B cell (primary cell): ENCODE measurements around the gene ENOX1. TPM values are rescaled to one million over a fixed set of nuclear protein-coding genes. Genes with fewer than 3 reads are reported as not detected.

Source experiments
- ATAC-seq: fragments of 200-7000 bp; cut with Tn5 transposase; one replicate; pipeline ENCODE4 v1.10.0; 2021; ENCODE audit warnings: low read depth, mild to moderate bottlenecking, moderate number of reproducible peaks, moderate library complexity
- CTCF ChIA-PET: fragments of 350-600 bp; sonication (Branson Sonifier 250); formaldehyde crosslinking; loops from one replicate; lab custom pipeline; 2021; ENCODE audit warnings: antibody characterized with exemption, inconsistent platforms; lab: Charles Lee
- POLR2A ChIA-PET: fragments of 350-600 bp; sonication (Branson Sonifier 250); formaldehyde crosslinking; loops from one replicate; lab custom pipeline; 2021; ENCODE audit warnings: antibody characterized with exemption; lab: Charles Lee
- DNase-seq: peaks from one replicate; pipeline ENCODE4 v3.0.0; 2013
- H2AFZ ChIP-seq: 2 replicates; pipeline ENCODE4 v1.6.1; 2012; ENCODE audit warnings: mild to moderate bottlenecking, low read depth, low read length; ENCODE audit not compliant: insufficient read depth, poor library complexity, severe bottlenecking
- H3K27ac ChIP-seq, 2 donors: 1 replicate in 1 of 2; 2 replicates in 1 of 2; pipeline ENCODE4 v1.5.1; 2012 to 2013; ENCODE audit warnings: low read length in 2 of 2, mild to moderate bottlenecking in 2 of 2, moderate library complexity in 1 of 2
- H3K27me3 ChIP-seq, 4 experiments: fragments of 200-600 bp in 1 of 4; sonication (generic) in 1 of 4; replicated peaks in 1 of 4; 1 replicate in 2 of 4; 2 replicates in 2 of 4; pipeline versions ENCODE4 v1.6.1 to v1.7.0; 2013 to 2016; ENCODE audit warnings: low read length in 3 of 4, mild to moderate bottlenecking in 2 of 4, mixed read lengths in 1 of 4, moderate library complexity in 1 of 4; ENCODE audit not compliant: insufficient read depth in 4 of 4, control insufficient read depth in 3 of 4; ENCODE audit errors: control extremely low read depth in 1 of 4
- H3K36me3 ChIP-seq, 2 experiments: replicated peaks in 1 of 2; 1 replicate in 1 of 2; 2 replicates in 1 of 2; pipeline versions ENCODE4 v1.6.1 to v1.7.1; 2013; ENCODE audit warnings: low read length in 1 of 2; ENCODE audit not compliant: insufficient read depth in 2 of 2, control insufficient read depth in 1 of 2; ENCODE audit errors: control extremely low read depth in 1 of 2, extremely low read depth in 1 of 2
- H3K4me1 ChIP-seq, 2 donors: fragments of 200-600 bp in 1 of 2; sonication (generic) in 1 of 2; 1 replicate in 1 of 2; 2 replicates in 1 of 2; pipeline versions ENCODE4 v1.5.1 to v1.6.1; 2013 to 2017; ENCODE audit warnings: low read length in 2 of 2; ENCODE audit not compliant: control insufficient read depth in 2 of 2, insufficient read depth in 2 of 2
- H3K4me2 ChIP-seq: replicated peaks from 2 replicates; pipeline ENCODE3; 2012; ENCODE audit warnings: mild to moderate bottlenecking, low read depth, low read length; ENCODE audit not compliant: poor library complexity, severe bottlenecking
- H3K4me3 ChIP-seq, 5 experiments: fragments of 200-600 bp in 1 of 5; sonication (generic) in 1 of 5; 1 replicate in 3 of 5; 2 replicates in 2 of 5; pipeline versions ENCODE4 v1.5.1 to v1.7.0; 2011 to 2016; ENCODE audit warnings: low read length in 4 of 5, mild to moderate bottlenecking in 4 of 5, low read depth in 2 of 5, control low read depth in 1 of 5, moderate library complexity in 1 of 5; ENCODE audit not compliant: insufficient read depth in 1 of 5; ENCODE audit errors: control extremely low read depth in 1 of 5, extremely low read depth in 1 of 5
- H3K79me2 ChIP-seq: fragments of 200-600 bp; sonication (generic); one replicate; pipeline ENCODE4 v1.6.0; 2016; ENCODE audit warnings: low read length; ENCODE audit not compliant: control insufficient read depth, insufficient read depth
- H3K9ac ChIP-seq: fragments of 200-600 bp; sonication (generic); 2 replicates; pipeline ENCODE4 v1.6.1; 2017; ENCODE audit warnings: mild to moderate bottlenecking, low read length, moderate library complexity
- H3K9me3 ChIP-seq, 3 donors: one replicate each; pipeline versions ENCODE4 v1.6.1 to v1.7.1; 2013; ENCODE audit warnings: low read length in 2 of 3; ENCODE audit not compliant: control insufficient read depth in 2 of 3, insufficient read depth in 1 of 3; ENCODE audit errors: control extremely low read depth in 1 of 3
- H4K20me1 ChIP-seq: 2 replicates; pipeline ENCODE4 v1.6.0; 2012; ENCODE audit warnings: mild to moderate bottlenecking, low read length; ENCODE audit not compliant: insufficient read depth, control insufficient read depth, poor library complexity, severe bottlenecking
- H3K27ac Mint-ChIP-seq: one replicate; pipeline ENCODE4 v1.8.0; 2021; ENCODE audit warnings: mixed read lengths
- H3K27me3 Mint-ChIP-seq: one replicate; pipeline ENCODE4 v1.8.0; 2021; ENCODE audit warnings: mixed read lengths
- H3K4me1 Mint-ChIP-seq: one replicate; pipeline ENCODE4 v1.8.0; 2021; ENCODE audit warnings: mixed read lengths
- H3K4me3 Mint-ChIP-seq: one replicate; pipeline ENCODE4 v1.8.0; 2021; ENCODE audit warnings: mixed read lengths
- H3K9me3 Mint-ChIP-seq: one replicate; pipeline ENCODE4 v1.8.0; 2022; ENCODE audit warnings: mixed read lengths; ENCODE audit not compliant: insufficient read depth
- CTCF ChIP-seq: fragments of 200-600 bp; IDR thresholded peaks from one replicate; pipeline ENCODE4 v1.8.0; 2022; ENCODE audit warnings: antibody characterized with exemption, mild to moderate bottlenecking
- EZH2 ChIP-seq: IDR thresholded peaks from 2 replicates; pipeline ENCODE4 v1.6.1; 2012; ENCODE audit warnings: borderline replicate concordance, low read depth, mild to moderate bottlenecking, moderate library complexity, low read length; ENCODE audit not compliant: insufficient read depth, poor library complexity, severe bottlenecking
- WGBS: methylation state at CpG from one replicate; pipeline ENCODE4 v1.1.5; 2013; ENCODE audit warnings: missing lambda C conversion rate; ENCODE audit not compliant: insufficient coverage; 5-methylcytosine and 5-hydroxymethylcytosine counted together
- intact Hi-C: fragments of 100-400 bp; cut with micrococcal nuclease; formaldehyde crosslinking; loops from one replicate; pipeline ENCODE4 v1.10.0; 2022
- polyA plus RNA-seq: library from polyadenylated mRNA; depleted of rRNA; stranded (reverse); fragments of >200 nt; gene quantifications from 2 replicates; pipeline ENCODE4 v1.2.3, GENCODE V29; 2012
- total RNA-seq, 2 donors: library from RNA; stranded (reverse); fragments of 120-200 nt in 1 of 2; gene quantifications; 1 replicate in 1 of 2; 2 replicates in 1 of 2; pipeline versions ENCODE4 v1.2.3 to v1.2.4, GENCODE V29; 2013 to 2022

Gene ENOX1
- total and polyA plus RNA-seq, 2 donors (not counting 1 experiment from before 2014, with no cell fraction given): not detected

- Mint-ChIP-seq H3K27ac (no peak overlapping the region), H3K4me1 (no peaks in the 10 kb centered on the region), H3K4me3 (no peak overlapping the region), H3K27me3 (peaks cover 4% of the 10 kb centered on the region), H3K9me3 (no peaks in the 10 kb centered on the region)
- intact Hi-C loops: no loop called here
- TF ChIP-seq CTCF (no peak), EZH2 (no peak)
- H4K20me1 ChIP-seq: no peaks in the 10 kb centered on the region
- H3K27ac ChIP-seq: no peak overlapping the region
- ATAC-seq (no peak), DNase-seq (no peak)
- no peaks in the 10 kb centered on the region for H3K36me3 ChIP-seq
- no peaks in the 10 kb centered on the region for H3K27me3 ChIP-seq
- no peak overlapping the region for H2AFZ ChIP-seq
- no CpG with 5 or more reads among the region's 1 CpG for WGBS
- no peaks in the 10 kb centered on the region for H3K9me3 ChIP-seq
- H3K4me3 ChIP-seq: no peak overlapping the region
- ChIA-PET CTCF (no interaction called here), POLR2A (no interaction called here)
- H3K4me1 ChIP-seq: no peaks in the 10 kb centered on the region
- H3K9ac ChIP-seq: no peak overlapping the region
- no peaks in the 10 kb centered on the region for H3K79me2 ChIP-seq
- H3K4me2 ChIP-seq: no peak overlapping the region
Observed at GRCh38 chr13:43514311-43514710, 272.5 kb downstream of the ENOX1 start.

- H3K9me3 ChIP-seq: no peaks in the 10 kb centered on the region
- no peak overlapping the region for H3K9ac ChIP-seq
- no peaks in the 10 kb centered on the region for H4K20me1 ChIP-seq
- ATAC-seq (no peak), DNase-seq (no peak)
- H2AFZ ChIP-seq: no peak overlapping the region
- intact Hi-C loops: no loop called here
- no peaks in the 10 kb centered on the region for H3K79me2 ChIP-seq
- H3K36me3 ChIP-seq: no peaks in the 10 kb centered on the region
- CTCF ChIA-PET: no interaction called here
- H3K27me3 Mint-ChIP-seq: no peaks in the 10 kb centered on the region
- H3K4me2 ChIP-seq: no peak overlapping the region
- H3K27ac ChIP-seq: no peak overlapping the region
- TF ChIP-seq CTCF (no peak), EZH2 (no peak)
- no peak overlapping the region for H3K4me3 ChIP-seq
- H3K27ac Mint-ChIP-seq: no peak overlapping the region
- H3K4me3 Mint-ChIP-seq: no peak overlapping the region
- no peaks in the 10 kb centered on the region for H3K27me3 ChIP-seq
- POLR2A ChIA-PET: no interaction called here
- no peaks in the 10 kb centered on the region for H3K4me1 ChIP-seq
- no peaks in the 10 kb centered on the region for H3K4me1 Mint-ChIP-seq
- no peaks in the 10 kb centered on the region for H3K9me3 Mint-ChIP-seq
- no CpG with 5 or more reads among the region's 2 CpGs for WGBS
Observed at GRCh38 chr13:43512221-43512620, 274.6 kb downstream of the ENOX1 start.
